ENCODE data around the gene MECP2. TPM values are rescaled to one million over a fixed set of nuclear protein-coding genes. Genes with fewer than 3 reads are reported as not detected.

Gene MECP2
- total RNA-seq, 2 donors from 2014 or later = 72.2 to 87.8 TPM

DNA sequence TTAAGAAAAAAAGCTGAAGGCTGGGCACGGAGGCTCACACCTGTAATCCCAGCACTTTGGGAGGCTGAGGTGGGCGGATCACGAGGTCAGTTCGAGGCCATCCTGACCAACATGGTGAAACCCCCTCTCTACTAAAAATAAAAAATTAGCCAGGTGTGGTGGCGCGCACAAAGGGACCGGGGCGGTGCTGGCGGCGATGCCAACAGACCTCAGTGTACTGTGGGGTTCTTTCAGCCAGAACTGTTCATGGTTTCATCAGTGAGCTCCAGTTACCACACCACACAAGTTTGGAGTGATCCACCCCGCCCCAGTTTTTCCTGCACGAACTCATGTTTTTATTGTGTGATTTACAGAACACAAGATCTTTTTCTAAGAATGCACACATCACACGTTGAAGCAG is 56.7 kb downstream of the MECP2 start:
- H3K36me3 Mint-ChIP-seq (ENCODE audit: low read depth) = peaks cover 63% of the 10 kb centered on the region
- no peaks in the 10 kb centered on the region for H3K9me3 Mint-ChIP-seq
- peaks cover 12% of the 10 kb centered on the region for H3K4me1 Mint-ChIP-seq
- peak; percentile 6 for ATAC-seq (replicated peaks)
- H3K4me3 Mint-ChIP-seq = peak overlapping the region; percentile 42
- peak overlapping the region; percentile 61 for H3K27ac Mint-ChIP-seq
- no peaks in the 10 kb centered on the region for H3K27me3 Mint-ChIP-seq

DNA sequence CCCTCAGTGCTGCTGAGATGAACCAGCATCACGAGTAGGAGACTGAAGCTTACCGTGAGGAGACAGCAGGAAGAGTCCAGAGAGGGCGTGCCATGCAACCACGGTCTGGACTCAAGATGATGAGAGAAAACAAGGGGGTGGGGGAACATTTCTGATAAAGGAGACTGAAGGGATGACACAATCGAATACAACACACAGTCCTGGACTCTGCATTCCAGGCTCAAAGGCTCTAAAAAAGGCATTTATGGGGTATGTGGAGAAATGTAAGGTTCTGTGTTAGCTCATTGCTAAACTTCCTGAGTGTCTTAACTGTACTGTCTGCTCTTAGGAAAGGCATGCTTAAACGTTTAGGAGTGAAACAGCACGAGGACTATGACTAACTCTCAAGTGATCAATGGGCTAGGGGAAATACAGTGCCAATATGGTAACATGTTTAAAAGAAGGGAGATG is 57.2 kb downstream of the MECP2 start:
- Mint-ChIP-seq H3K4me3 (peak overlapping the region; percentile 42), H3K27me3 (no peaks in the 10 kb centered on the region), H3K9me3 (no peaks in the 10 kb centered on the region), H3K27ac (peak overlapping the region; percentile 61), H3K36me3 (ENCODE audit: low read depth) (peaks cover 61% of the 10 kb centered on the region), H3K4me1 (peaks cover 12% of the 10 kb centered on the region)
- ATAC-seq (replicated peaks) = peak; percentile 88

DNA sequence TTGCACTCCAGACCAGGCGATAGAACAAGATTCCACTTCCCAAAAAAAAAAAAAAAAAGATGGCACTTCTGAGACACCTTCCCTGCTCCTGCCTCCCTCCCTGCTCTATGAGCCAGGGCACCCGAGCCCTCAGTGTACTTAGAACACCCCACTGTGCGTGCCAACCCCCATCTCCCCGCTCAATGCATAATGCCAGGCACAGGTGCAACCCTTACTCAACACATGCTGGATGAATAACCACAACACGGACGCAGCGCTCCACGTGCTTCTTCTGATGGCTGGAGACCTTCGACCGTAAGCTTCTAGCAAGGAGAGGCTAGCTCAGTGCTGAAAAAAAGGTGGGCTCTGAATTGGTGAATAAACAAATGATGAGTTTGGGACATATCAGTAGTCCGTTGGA is 57.9 kb downstream of the MECP2 start:
- peaks cover 59% of the 10 kb centered on the region for H3K36me3 Mint-ChIP-seq (ENCODE audit: low read depth)
- peaks cover 12% of the 10 kb centered on the region for H3K4me1 Mint-ChIP-seq
- H3K9me3 Mint-ChIP-seq = no peaks in the 10 kb centered on the region
- no peaks in the 10 kb centered on the region for H3K27me3 Mint-ChIP-seq
- no peak for ATAC-seq (replicated peaks)
- H3K4me3 Mint-ChIP-seq = no peak overlapping the region
- H3K27ac Mint-ChIP-seq = peak overlapping the region; percentile 61

- Mint-ChIP-seq H3K9me3 (no peaks in the 10 kb centered on the region), H3K4me3 (no peak overlapping the region), H3K36me3 (ENCODE audit: low read depth) (peaks cover 50% of the 10 kb centered on the region), H3K4me1 (peaks cover 12% of the 10 kb centered on the region), H3K27me3 (no peaks in the 10 kb centered on the region), H3K27ac (no peak overlapping the region)
- no peak for ATAC-seq (replicated peaks)
These were observed 58.9 kb downstream of the MECP2 start for GRCh38 chrX:154038656-154039055.

- Mint-ChIP-seq H3K4me3 (no peak overlapping the region), H3K27ac (no peak overlapping the region), H3K36me3 (ENCODE audit: low read depth) (peaks cover 45% of the 10 kb centered on the region), H3K4me1 (peaks cover 12% of the 10 kb centered on the region), H3K9me3 (no peaks in the 10 kb centered on the region), H3K27me3 (no peaks in the 10 kb centered on the region)
- no peak for ATAC-seq (replicated peaks)
These were observed 59.8 kb downstream of the MECP2 start for GRCh38 chrX:154037754-154038153.

- ATAC-seq (replicated peaks) = peak; percentile 80
- no peaks in the 10 kb centered on the region for H3K9me3 Mint-ChIP-seq
- H3K4me3 Mint-ChIP-seq = peak overlapping the region; percentile 51
- H3K36me3 Mint-ChIP-seq (ENCODE audit: low read depth) = peaks cover 57% of the 10 kb centered on the region
- peaks cover 12% of the 10 kb centered on the region for H3K4me1 Mint-ChIP-seq
- H3K27me3 Mint-ChIP-seq = no peaks in the 10 kb centered on the region
- H3K27ac Mint-ChIP-seq = peak overlapping the region; percentile 52
These were observed 61.0 kb downstream of the MECP2 start for GRCh38 chrX:154036513-154036912.

DNA sequence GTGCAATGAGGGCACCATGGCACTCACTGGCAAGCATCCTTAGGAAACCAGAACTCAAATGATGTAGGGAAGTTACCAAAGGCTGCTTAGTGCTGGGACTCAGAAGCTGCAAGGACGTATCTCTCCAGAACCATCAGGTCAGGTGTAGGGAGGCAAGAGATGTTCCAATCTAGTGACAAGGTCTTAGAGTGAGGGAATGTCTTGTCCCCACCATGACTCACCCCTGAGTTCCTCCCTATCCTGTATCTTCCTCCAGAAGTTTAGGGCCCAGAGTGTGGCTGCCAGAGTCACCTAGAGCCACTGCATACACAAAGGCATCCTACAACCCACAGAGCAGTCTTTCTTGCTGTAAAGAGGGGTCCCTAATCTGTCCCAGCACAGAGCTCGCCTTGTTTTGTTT is 63.7 kb downstream of the MECP2 start:
- peaks cover 64% of the 10 kb centered on the region for H3K36me3 Mint-ChIP-seq (ENCODE audit: low read depth)
- H3K4me3 Mint-ChIP-seq = no peak overlapping the region
- H3K27me3 Mint-ChIP-seq = no peaks in the 10 kb centered on the region
- no peaks in the 10 kb centered on the region for H3K9me3 Mint-ChIP-seq
- no peak for ATAC-seq (replicated peaks)
- H3K4me1 Mint-ChIP-seq = no peaks in the 10 kb centered on the region
- no peak overlapping the region for H3K27ac Mint-ChIP-seq

GRCh38 chrX:154032653-154033052 is 64.9 kb downstream of the MECP2 start:
- Mint-ChIP-seq H3K27ac (no peak overlapping the region), H3K36me3 (ENCODE audit: low read depth) (peaks cover 67% of the 10 kb centered on the region), H3K4me3 (no peak overlapping the region)

GRCh38 chrX:154032160-154032559 is 65.4 kb downstream of the MECP2 start:
- Mint-ChIP-seq H3K4me3 (no peak overlapping the region), H3K9me3 (no peaks in the 10 kb centered on the region), H3K4me1 (no peaks in the 10 kb centered on the region), H3K27me3 (no peaks in the 10 kb centered on the region), H3K27ac (no peak overlapping the region), H3K36me3 (ENCODE audit: low read depth) (peaks cover 68% of the 10 kb centered on the region)
- no peak for ATAC-seq (replicated peaks)

More at GRCh38 chrX:154032653-154033052, 64.9 kb downstream of the MECP2 start:
- ATAC-seq (replicated peaks) = no peak
- Mint-ChIP-seq H3K9me3 (no peaks in the 10 kb centered on the region), H3K27me3 (no peaks in the 10 kb centered on the region), H3K4me1 (no peaks in the 10 kb centered on the region)

DNA sequence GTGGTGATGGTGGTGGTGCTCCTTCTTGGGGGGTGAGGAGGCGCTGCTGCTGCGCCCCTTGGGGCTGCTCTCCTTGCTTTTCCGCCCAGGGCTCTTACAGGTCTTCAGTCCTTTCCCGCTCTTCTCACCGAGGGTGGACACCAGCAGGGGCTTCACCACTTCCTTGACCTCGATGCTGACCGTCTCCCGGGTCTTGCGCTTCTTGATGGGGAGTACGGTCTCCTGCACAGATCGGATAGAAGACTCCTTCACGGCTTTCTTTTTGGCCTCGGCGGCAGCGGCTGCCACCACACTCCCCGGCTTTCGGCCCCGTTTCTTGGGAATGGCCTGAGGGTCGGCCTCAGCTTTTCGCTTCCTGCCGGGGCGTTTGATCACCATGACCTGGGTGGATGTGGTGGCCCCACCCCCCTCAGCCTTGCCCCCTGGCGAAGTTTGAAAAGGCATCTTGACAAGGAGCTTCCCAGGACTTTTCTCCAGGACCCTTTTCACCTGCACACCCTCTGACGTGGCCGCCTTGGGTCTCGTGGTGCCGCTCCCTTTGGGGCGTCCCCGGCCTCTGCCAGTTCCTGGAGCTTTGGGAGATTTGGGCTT is 66.7 kb downstream of the MECP2 start:
- Mint-ChIP-seq H3K36me3 (ENCODE audit: low read depth) (peaks cover 59% of the 10 kb centered on the region), H3K27ac (no peak overlapping the region), H3K9me3 (no peaks in the 10 kb centered on the region), H3K27me3 (no peaks in the 10 kb centered on the region), H3K4me3 (no peak overlapping the region), H3K4me1 (no peaks in the 10 kb centered on the region)
- ATAC-seq (replicated peaks) = no peak

GRCh38 chrX:154030266-154030665 is 67.3 kb downstream of the MECP2 start:
- no peak overlapping the region for H3K4me3 Mint-ChIP-seq
- no peaks in the 10 kb centered on the region for H3K9me3 Mint-ChIP-seq
- H3K27ac Mint-ChIP-seq = no peak overlapping the region
- H3K27me3 Mint-ChIP-seq = no peaks in the 10 kb centered on the region
- no peak for ATAC-seq (replicated peaks)
- H3K4me1 Mint-ChIP-seq = no peaks in the 10 kb centered on the region
- H3K36me3 Mint-ChIP-seq (ENCODE audit: low read depth) = peaks cover 58% of the 10 kb centered on the region

DNA sequence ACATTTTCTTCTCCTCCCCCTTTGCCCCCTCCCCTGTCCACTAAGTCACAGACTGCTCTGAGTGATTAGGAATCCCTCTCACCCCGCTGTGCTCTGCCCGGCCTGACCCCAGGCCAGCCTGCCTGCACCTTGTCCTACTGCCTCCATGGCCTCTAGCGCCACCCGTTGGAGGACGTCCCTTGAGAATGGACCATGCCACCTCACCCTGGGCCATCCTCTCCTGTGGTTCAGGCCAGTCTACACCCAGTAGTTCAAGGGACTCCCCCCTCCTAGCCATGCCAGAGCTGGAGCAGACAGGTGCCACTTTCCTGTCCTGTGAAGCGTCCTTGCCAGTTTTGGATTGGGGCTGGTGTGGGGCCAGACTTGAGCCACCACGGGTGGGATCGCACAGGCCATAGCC is 68.1 kb downstream of the MECP2 start:
- no peaks in the 10 kb centered on the region for H3K9me3 Mint-ChIP-seq
- no peak overlapping the region for H3K4me3 Mint-ChIP-seq
- no peak for ATAC-seq (replicated peaks)
- no peaks in the 10 kb centered on the region for H3K27me3 Mint-ChIP-seq
- peaks cover 52% of the 10 kb centered on the region for H3K36me3 Mint-ChIP-seq (ENCODE audit: low read depth)
- no peaks in the 10 kb centered on the region for H3K4me1 Mint-ChIP-seq
- no peak overlapping the region for H3K27ac Mint-ChIP-seq

- Mint-ChIP-seq H3K4me3 (no peak overlapping the region), H3K36me3 (ENCODE audit: low read depth) (peaks cover 52% of the 10 kb centered on the region), H3K4me1 (no peaks in the 10 kb centered on the region), H3K27me3 (no peaks in the 10 kb centered on the region), H3K9me3 (no peaks in the 10 kb centered on the region), H3K27ac (peak overlapping the region; percentile 31)
- ATAC-seq (replicated peaks) = no peak
These were observed 68.9 kb downstream of the MECP2 start for GRCh38 chrX:154028502-154029184.

DNA sequence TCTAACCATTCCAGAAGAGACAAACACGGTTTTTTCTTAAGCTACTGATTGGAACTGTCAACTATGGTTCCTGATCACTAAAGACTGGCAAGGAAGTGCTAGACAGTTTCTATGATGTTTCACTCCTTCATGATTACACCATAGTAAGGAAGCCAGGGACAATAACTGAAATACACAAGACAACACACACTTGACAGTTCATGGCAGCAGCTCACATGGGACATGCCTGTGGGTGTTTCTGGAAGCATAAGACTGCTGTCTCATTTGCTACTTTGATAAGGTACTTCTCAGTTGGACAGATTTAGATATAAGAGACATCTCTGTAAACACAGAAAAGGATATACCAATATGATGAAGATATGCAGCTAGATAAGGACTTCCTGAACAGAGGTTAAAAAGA is 69.5 kb downstream of the MECP2 start:
- no peaks in the 10 kb centered on the region for H3K27me3 Mint-ChIP-seq
- H3K9me3 Mint-ChIP-seq = no peaks in the 10 kb centered on the region
- no peak for ATAC-seq (replicated peaks)
- H3K4me3 Mint-ChIP-seq = no peak overlapping the region
- H3K36me3 Mint-ChIP-seq (ENCODE audit: low read depth) = peaks cover 57% of the 10 kb centered on the region
- peak overlapping the region; percentile 48 for H3K27ac Mint-ChIP-seq
- no peaks in the 10 kb centered on the region for H3K4me1 Mint-ChIP-seq

GRCh38 chrX:154027022-154027402 is 70.5 kb downstream of the MECP2 start:
- no peak for ATAC-seq (replicated peaks)
- H3K27me3 Mint-ChIP-seq = no peaks in the 10 kb centered on the region
- H3K36me3 Mint-ChIP-seq (ENCODE audit: low read depth) = peaks cover 52% of the 10 kb centered on the region
- no peak overlapping the region for H3K4me3 Mint-ChIP-seq
- no peaks in the 10 kb centered on the region for H3K4me1 Mint-ChIP-seq
- H3K9me3 Mint-ChIP-seq = no peaks in the 10 kb centered on the region
- no peak overlapping the region for H3K27ac Mint-ChIP-seq
